HG02763 (cell line): ENCODE results near the gene ZNF888.
"Not testable (repeated sequence)": the region's sequence is repeated elsewhere in the genome, so short reads cannot be mapped to it uniquely, and the experiment has no call there.

Source experiments
- ATAC-seq: cut with Tn5 transposase; IDR thresholded peaks from one replicate; pipeline ENCODE4 v1.9.1; 2021; ENCODE audit warnings: mild to moderate bottlenecking, moderate library complexity; ENCODE audit not compliant: unreplicated experiment

Gene ZNF888

GRCh38 chr19:52942386-52943133 lies 19.3 kb upstream of the ZNF888 start:
- peak; percentile 96 for ATAC-seq

- ATAC-seq = peak; percentile 22
Measured at GRCh38 chr19:52941941-52942385, 18.7 kb upstream of the ZNF888 start.

- not testable (repeated sequence) for ATAC-seq
Measured at GRCh38 chr19:52941523-52941922, 18.3 kb upstream of the ZNF888 start.

GRCh38 chr19:52940905-52941304 lies 17.7 kb upstream of the ZNF888 start:
- not testable (repeated sequence) for ATAC-seq

GRCh38 chr19:52938761-52939160 lies 15.5 kb upstream of the ZNF888 start:
- ATAC-seq = no peak

GRCh38 chr19:52936954-52937325 lies 13.7 kb upstream of the ZNF888 start:
- no peak for ATAC-seq

- no peak for ATAC-seq
Measured at GRCh38 chr19:52936151-52936953, 13.1 kb upstream of the ZNF888 start.

GRCh38 chr19:52935434-52935833 lies 12.2 kb upstream of the ZNF888 start:
- no peak for ATAC-seq

- ATAC-seq = not testable (repeated sequence)
Measured at GRCh38 chr19:52924641-52925040, 1.4 kb upstream of the ZNF888 start.

GRCh38 chr19:52923778-52924593 lies 758 bp upstream of the ZNF888 start:
- ATAC-seq = no peak

- no peak for ATAC-seq
Measured at GRCh38 chr19:52917531-52917930, 5.7 kb downstream of the ZNF888 start.

- no peak for ATAC-seq
Measured at GRCh38 chr19:52910648-52911047, 12.6 kb downstream of the ZNF888 start.

- not testable (repeated sequence) for ATAC-seq
Measured at GRCh38 chr19:52904052-52904780, 19.0 kb downstream of the ZNF888 start.

GRCh38 chr19:52901842-52902241 lies 21.4 kb downstream of the ZNF888 start:
- no peak for ATAC-seq

GRCh38 chr19:52898596-52898995 lies 24.6 kb downstream of the ZNF888 start:
- not testable (repeated sequence) for ATAC-seq

- ATAC-seq = no peak
Measured at GRCh38 chr19:52898101-52898500, 25.1 kb downstream of the ZNF888 start.

- peak; percentile 96 for ATAC-seq
Measured at GRCh38 chr19:52897138-52897935, 25.9 kb downstream of the ZNF888 start, which contains the start of gene ZNF320. ZNF320 (minus strand) TSS chr19:52897635; CDS start chr19:52890255, 7,380 bp downstream.

- ATAC-seq = no peak
Measured at GRCh38 chr19:52896431-52897137, 26.6 kb downstream of the ZNF888 start.

GRCh38 chr19:52891336-52891735 lies 31.9 kb downstream of the ZNF888 start:
- no peak for ATAC-seq
